Nephron (organoid): ENCODE data around the gene LELP1.

Experiments used
- H3K27ac Mint-ChIP-seq, 3 experiments: 2 replicates each; pipeline ENCODE4 v1.8.0; 2020; ENCODE audit warnings: mixed read lengths in 3 of 3, mild to moderate bottlenecking in 2 of 3, moderate library complexity in 1 of 3
- H3K27me3 Mint-ChIP-seq: 2 replicates; pipeline ENCODE4 v1.8.0; 2021; ENCODE audit warnings: low read depth, mild to moderate bottlenecking, moderate library complexity, mixed read lengths
- H3K36me3 Mint-ChIP-seq: 2 replicates; pipeline ENCODE4 v1.8.0; 2020; ENCODE audit warnings: low read depth, mixed read lengths
- H3K4me1 Mint-ChIP-seq: 2 replicates; pipeline ENCODE4 v1.8.0; 2020; ENCODE audit warnings: mixed read lengths
- H3K4me3 Mint-ChIP-seq, 3 experiments: 2 replicates each; pipeline ENCODE4 v1.8.0; 2020; ENCODE audit warnings: mild to moderate bottlenecking in 3 of 3, mixed read lengths in 3 of 3, moderate library complexity in 2 of 3
- H3K9me3 Mint-ChIP-seq: 2 replicates; pipeline ENCODE4 v1.8.0; 2020; ENCODE audit warnings: mixed read lengths
- CTCF ChIP-seq, 3 experiments: fragments of 200-600 bp; sonication (generic); IDR thresholded peaks; one replicate each; pipeline ENCODE4 v1.5.0; 2021; ENCODE audit warnings: antibody characterized with exemption in 3 of 3; ENCODE audit not compliant: unreplicated experiment in 3 of 3

LELP1 gene

DNA sequence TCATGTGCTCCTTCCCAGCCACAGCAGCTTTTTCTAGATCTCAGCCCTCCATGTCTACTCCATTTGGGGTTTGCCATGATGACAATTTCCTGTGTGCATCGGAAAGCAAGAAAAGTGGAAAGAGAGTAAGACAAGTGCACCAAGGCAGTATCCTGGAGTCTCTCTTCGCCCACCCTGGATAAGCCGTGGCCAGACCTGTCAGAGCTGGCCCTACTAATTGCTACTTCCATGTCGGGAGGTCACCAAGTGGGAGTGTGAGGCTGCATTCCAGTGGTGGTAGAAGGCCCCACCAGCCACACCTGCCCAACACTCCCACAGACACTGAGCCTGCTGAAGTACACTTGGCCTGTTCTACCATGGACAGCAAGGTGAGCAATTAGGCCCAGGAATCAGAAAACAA lies 42.2 kb downstream of the LELP1 start:
- no peak for TF ChIP-seq CTCF (IDR thresholded peaks at IDR 0.05; ENCODE audit: unreplicated experiment in 3 of 3)
- H3K9me3 Mint-ChIP-seq = no peaks in the 10 kb centered on the region
- no peak overlapping the region for H3K27ac Mint-ChIP-seq
- no peak overlapping the region for H3K4me3 Mint-ChIP-seq
- no peaks in the 10 kb centered on the region for H3K4me1 Mint-ChIP-seq
- H3K36me3 Mint-ChIP-seq = no peaks in the 10 kb centered on the region
- H3K27me3 Mint-ChIP-seq = peaks cover 12% of the 10 kb centered on the region

GRCh38 chr1:153246018-153246417 lies 42.8 kb downstream of the LELP1 start:
- H3K4me1 Mint-ChIP-seq = no peaks in the 10 kb centered on the region
- H3K27me3 Mint-ChIP-seq = peaks cover 13% of the 10 kb centered on the region
- no peak overlapping the region for H3K27ac Mint-ChIP-seq
- TF ChIP-seq CTCF (IDR thresholded peaks at IDR 0.05; ENCODE audit: unreplicated experiment in 3 of 3) = no peak
- H3K9me3 Mint-ChIP-seq = no peaks in the 10 kb centered on the region
- no peaks in the 10 kb centered on the region for H3K36me3 Mint-ChIP-seq
- no peak overlapping the region for H3K4me3 Mint-ChIP-seq

DNA sequence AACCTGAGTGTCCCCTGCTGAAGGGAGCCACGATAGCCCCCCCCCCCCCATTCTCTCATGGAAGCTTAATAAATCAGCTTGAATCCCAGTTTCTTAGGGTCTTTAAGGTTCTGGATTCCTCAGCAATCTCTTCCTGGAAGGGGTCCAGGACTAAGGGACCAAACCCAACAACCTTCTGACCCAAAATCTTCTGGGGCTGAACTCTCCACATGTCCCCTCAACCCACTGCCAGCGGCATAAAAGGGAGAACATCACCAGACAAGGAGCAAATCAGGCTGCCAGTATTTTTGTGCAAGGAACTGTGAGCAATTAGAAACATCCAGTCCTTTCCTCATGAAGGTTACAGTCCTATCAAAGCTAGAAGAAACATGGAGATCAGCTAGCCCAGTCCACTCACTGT lies 43.6 kb downstream of the LELP1 start:
- no peaks in the 10 kb centered on the region for H3K4me1 Mint-ChIP-seq
- H3K36me3 Mint-ChIP-seq = no peaks in the 10 kb centered on the region
- H3K9me3 Mint-ChIP-seq = no peaks in the 10 kb centered on the region
- no peak overlapping the region for H3K27ac Mint-ChIP-seq
- TF ChIP-seq CTCF (IDR thresholded peaks at IDR 0.05; ENCODE audit: unreplicated experiment in 3 of 3) = no peak
- no peak overlapping the region for H3K4me3 Mint-ChIP-seq
- peaks cover 15% of the 10 kb centered on the region for H3K27me3 Mint-ChIP-seq

- TF ChIP-seq CTCF (IDR thresholded peaks at IDR 0.05; ENCODE audit: unreplicated experiment in 3 of 3) = no peak
- H3K4me3 Mint-ChIP-seq = no peak overlapping the region
- no peaks in the 10 kb centered on the region for H3K9me3 Mint-ChIP-seq
Measured at GRCh38 chr1:153248176-153248879, 45.1 kb downstream of the LELP1 start.

GRCh38 chr1:153250166-153250565 lies 46.9 kb downstream of the LELP1 start:
- H3K9me3 Mint-ChIP-seq = no peaks in the 10 kb centered on the region
- H3K36me3 Mint-ChIP-seq = no peaks in the 10 kb centered on the region
- H3K27ac Mint-ChIP-seq = no peak overlapping the region
- no peak for TF ChIP-seq CTCF (IDR thresholded peaks at IDR 0.05; ENCODE audit: unreplicated experiment in 3 of 3)
- peaks cover 32% of the 10 kb centered on the region for H3K27me3 Mint-ChIP-seq
- H3K4me3 Mint-ChIP-seq = no peak overlapping the region
- H3K4me1 Mint-ChIP-seq = no peaks in the 10 kb centered on the region

More at GRCh38 chr1:153248176-153248879, 45.1 kb downstream of the LELP1 start:
- Mint-ChIP-seq H3K27me3 (peaks cover 25% of the 10 kb centered on the region), H3K36me3 (no peaks in the 10 kb centered on the region), H3K4me1 (no peaks in the 10 kb centered on the region), H3K27ac (no peak overlapping the region)

- Mint-ChIP-seq H3K4me1 (no peaks in the 10 kb centered on the region), H3K27ac (no peak overlapping the region), H3K27me3 (peaks cover 33% of the 10 kb centered on the region), H3K4me3 (no peak overlapping the region), H3K9me3 (no peaks in the 10 kb centered on the region), H3K36me3 (no peaks in the 10 kb centered on the region)
- no peak for TF ChIP-seq CTCF (IDR thresholded peaks at IDR 0.05; ENCODE audit: unreplicated experiment in 3 of 3)
Measured at GRCh38 chr1:153251087-153251486, 47.9 kb downstream of the LELP1 start.
